Measurements from ENCODE around the gene FOXB1. TPM values are rescaled to one million over a fixed set of nuclear protein-coding genes. Genes with fewer than 3 reads are reported as not detected.

The FOXB1 gene
- total RNA-seq, 1 donor from 2014 or later, result not detected

DNA sequence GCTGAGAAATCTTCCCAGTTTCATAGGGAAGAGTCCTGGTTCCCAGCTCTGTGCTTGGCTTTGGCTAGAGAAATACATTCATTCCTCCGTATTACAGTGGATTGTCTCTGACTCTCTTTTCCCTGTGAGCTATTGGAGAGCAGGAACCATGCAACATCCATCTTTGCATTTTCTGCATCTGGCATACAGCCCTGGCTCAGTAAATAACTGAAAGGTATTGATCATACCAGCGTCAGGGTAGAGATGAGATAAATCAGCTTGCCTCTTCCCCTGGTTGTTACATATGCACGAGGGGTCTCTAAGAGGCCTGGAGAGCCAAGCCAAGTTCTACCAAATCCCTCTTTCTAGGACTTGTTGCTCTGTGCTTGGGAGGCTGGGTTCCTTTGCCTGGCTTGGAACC, 35.2 kb downstream of the FOXB1 start:
- no peak overlapping the region for H3K27ac Mint-ChIP-seq (ENCODE audit: unreplicated experiment)
- no peak for TF ChIP-seq CTCF (IDR thresholded peaks at IDR 0.05; ENCODE audit: partially characterized antibody, unreplicated experiment)
- DNase-seq, result no peak
- peaks cover 5% of the 10 kb centered on the region for H3K27me3 Mint-ChIP-seq (ENCODE audit: unreplicated experiment)
- H3K4me1 Mint-ChIP-seq (ENCODE audit: low read depth, unreplicated experiment), result peaks cover 20% of the 10 kb centered on the region
- peaks cover 8% of the 10 kb centered on the region for H3K9me3 Mint-ChIP-seq (ENCODE audit: unreplicated experiment)
- H3K36me3 Mint-ChIP-seq (ENCODE audit: unreplicated experiment), result no peaks in the 10 kb centered on the region
- H3K4me3 Mint-ChIP-seq (ENCODE audit: unreplicated experiment), result no peak overlapping the region

DNA sequence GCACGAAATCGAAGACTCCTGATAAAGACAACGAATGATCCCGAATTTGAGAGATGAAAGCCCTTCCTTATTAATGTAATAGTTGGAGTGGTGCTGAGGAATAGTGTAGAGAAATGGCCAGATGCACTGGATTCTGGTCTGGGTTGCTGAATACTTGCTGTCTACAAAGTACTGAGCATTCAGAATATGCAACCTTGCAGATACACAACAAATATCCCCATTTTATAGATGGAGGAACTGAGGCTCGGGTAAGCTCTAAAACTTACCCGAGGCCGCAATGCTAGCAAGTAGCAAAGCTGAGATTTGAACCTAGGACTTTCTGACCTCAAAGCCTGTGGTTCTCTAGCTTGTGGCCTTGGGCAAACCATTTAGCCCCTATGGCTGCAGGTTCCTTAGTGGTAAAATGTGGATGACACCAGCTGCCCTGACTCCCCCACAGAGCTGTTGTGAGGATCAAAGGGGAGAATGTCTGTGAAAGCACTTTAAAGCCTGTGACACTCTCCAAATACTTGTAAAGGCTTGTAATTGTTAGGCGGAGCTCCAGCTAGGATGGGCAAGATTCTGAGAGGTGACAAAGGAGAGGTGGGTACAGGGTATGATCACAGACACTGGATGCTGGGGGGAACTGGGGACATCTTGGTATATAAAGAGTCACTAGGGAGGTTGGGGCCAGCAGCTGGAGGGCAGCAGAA, 39.8 kb downstream of the FOXB1 start:
- no peaks in the 10 kb centered on the region for H3K9me3 Mint-ChIP-seq (ENCODE audit: unreplicated experiment)
- no peak overlapping the region for H3K4me3 Mint-ChIP-seq (ENCODE audit: unreplicated experiment)
- H3K36me3 Mint-ChIP-seq (ENCODE audit: unreplicated experiment), result no peaks in the 10 kb centered on the region
- no peak for DNase-seq
- peaks cover 6% of the 10 kb centered on the region for H3K4me1 Mint-ChIP-seq (ENCODE audit: low read depth, unreplicated experiment)
- no peak overlapping the region for H3K27ac Mint-ChIP-seq (ENCODE audit: unreplicated experiment)
- H3K27me3 Mint-ChIP-seq (ENCODE audit: unreplicated experiment), result no peaks in the 10 kb centered on the region
- no peak for TF ChIP-seq CTCF (IDR thresholded peaks at IDR 0.05; ENCODE audit: partially characterized antibody, unreplicated experiment)

DNA sequence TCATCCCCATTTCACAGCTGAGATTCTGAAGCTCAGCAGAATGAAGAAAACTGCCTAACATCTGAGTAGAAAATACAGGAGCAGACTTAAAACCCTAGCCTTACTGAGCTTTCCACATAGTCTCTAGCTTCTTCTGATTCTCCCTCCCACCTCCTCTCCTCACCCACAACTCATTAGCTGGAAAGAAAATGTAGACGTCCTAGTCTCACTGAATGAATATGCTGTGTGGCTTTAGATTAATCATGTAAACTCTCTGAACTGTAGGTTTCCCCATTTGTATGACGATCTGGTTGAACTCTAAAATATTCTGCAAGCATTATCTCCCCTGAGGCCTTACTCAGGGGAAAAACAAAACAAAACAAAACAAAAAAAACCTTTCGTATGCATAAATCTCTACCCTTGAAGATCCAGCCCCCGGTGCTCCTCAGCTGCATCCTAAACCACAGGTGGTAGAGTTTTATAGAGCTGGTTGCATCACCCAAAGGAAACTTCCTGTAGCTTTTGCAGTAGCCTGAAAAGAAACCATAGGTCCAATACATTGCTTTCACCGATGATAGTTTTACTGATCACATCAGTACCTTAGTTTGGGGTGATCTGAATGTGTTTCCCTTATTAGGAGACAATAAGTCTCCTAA, 40.6 kb downstream of the FOXB1 start:
- H3K9me3 Mint-ChIP-seq (ENCODE audit: unreplicated experiment), result no peaks in the 10 kb centered on the region

DNA sequence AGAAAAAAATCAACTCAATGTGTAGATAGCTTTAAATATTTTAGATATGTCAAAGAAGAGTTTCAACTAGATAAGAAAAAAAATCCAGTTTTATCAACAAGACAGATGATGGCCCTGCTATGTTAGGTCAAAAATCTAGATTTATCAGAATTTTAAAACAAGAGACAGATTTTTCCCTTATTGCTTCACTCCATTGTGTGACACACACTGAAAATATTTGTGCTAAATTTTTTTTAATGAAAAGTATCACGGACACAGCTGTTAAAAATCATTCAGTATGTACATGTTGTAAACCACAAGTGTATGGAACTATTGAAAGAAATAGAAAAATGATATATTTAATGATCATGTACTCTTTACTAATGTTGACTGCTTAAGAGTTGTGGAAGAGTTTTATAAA, 43.6 kb downstream of the FOXB1 start:
- Mint-ChIP-seq H3K27ac (ENCODE audit: unreplicated experiment) (no peak overlapping the region), H3K4me3 (ENCODE audit: unreplicated experiment) (no peak overlapping the region), H3K9me3 (ENCODE audit: unreplicated experiment) (no peaks in the 10 kb centered on the region), H3K36me3 (ENCODE audit: unreplicated experiment) (no peaks in the 10 kb centered on the region), H3K27me3 (ENCODE audit: unreplicated experiment) (no peaks in the 10 kb centered on the region), H3K4me1 (ENCODE audit: low read depth, unreplicated experiment) (no peaks in the 10 kb centered on the region)
- DNase-seq, result no peak
- TF ChIP-seq CTCF (IDR thresholded peaks at IDR 0.05; ENCODE audit: partially characterized antibody, unreplicated experiment), result no peak

More for the DNA sequence above, 40.6 kb downstream of the FOXB1 start:
- Mint-ChIP-seq H3K36me3 (ENCODE audit: unreplicated experiment) (no peaks in the 10 kb centered on the region), H3K4me3 (ENCODE audit: unreplicated experiment) (no peak overlapping the region), H3K27ac (ENCODE audit: unreplicated experiment) (no peak overlapping the region), H3K4me1 (ENCODE audit: low read depth, unreplicated experiment) (peaks cover 1% of the 10 kb centered on the region), H3K27me3 (ENCODE audit: unreplicated experiment) (no peaks in the 10 kb centered on the region)
- no peak for TF ChIP-seq CTCF (IDR thresholded peaks at IDR 0.05; ENCODE audit: partially characterized antibody, unreplicated experiment)
- DNase-seq, result no peak

DNA sequence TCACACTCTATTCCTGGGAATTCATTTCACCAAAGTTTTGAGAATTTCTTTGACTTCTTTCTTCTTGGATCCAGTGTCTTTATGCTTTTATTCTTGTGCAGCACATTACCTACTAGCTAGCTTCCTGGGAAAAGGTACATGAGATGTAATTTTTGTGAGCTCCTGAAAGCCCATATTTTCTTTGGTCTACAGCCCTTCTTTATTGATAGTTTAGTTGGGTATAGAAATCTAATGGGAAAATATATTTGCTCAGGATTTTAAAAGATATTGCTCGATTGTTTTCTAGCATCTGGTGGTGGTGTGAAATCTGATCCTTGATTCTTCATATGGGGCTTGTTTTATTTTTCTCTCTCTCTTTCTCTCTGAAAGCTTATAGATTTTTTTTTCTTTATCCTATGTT, 45.8 kb downstream of the FOXB1 start:
- no peaks in the 10 kb centered on the region for H3K4me1 Mint-ChIP-seq (ENCODE audit: low read depth, unreplicated experiment)

More for the DNA sequence above, 45.8 kb downstream of the FOXB1 start:
- H3K9me3 Mint-ChIP-seq (ENCODE audit: unreplicated experiment), result no peaks in the 10 kb centered on the region
- no peak overlapping the region for H3K27ac Mint-ChIP-seq (ENCODE audit: unreplicated experiment)
- no peak overlapping the region for H3K4me3 Mint-ChIP-seq (ENCODE audit: unreplicated experiment)
- no peaks in the 10 kb centered on the region for H3K36me3 Mint-ChIP-seq (ENCODE audit: unreplicated experiment)
- no peak for DNase-seq
- TF ChIP-seq CTCF (IDR thresholded peaks at IDR 0.05; ENCODE audit: partially characterized antibody, unreplicated experiment), result no peak
- no peaks in the 10 kb centered on the region for H3K27me3 Mint-ChIP-seq (ENCODE audit: unreplicated experiment)

Measured in glutamatergic neuron (in vitro differentiated cells).